Neutrophil (primary cell): ENCODE measurements around the gene PHAF1.

ENCODE experiments used
- H3K27ac ChIP-seq: fragments of 200-600 bp; sonication (generic); 2 replicates; pipeline ENCODE4 v1.5.1; 2016; ENCODE audit warnings: mild to moderate bottlenecking, moderate library complexity
- H3K27me3 ChIP-seq: fragments of 200-600 bp; sonication (generic); 2 replicates; pipeline ENCODE4 v1.6.0; 2016; ENCODE audit warnings: mild to moderate bottlenecking
- H3K36me3 ChIP-seq: fragments of 200-600 bp; sonication (generic); 2 replicates; pipeline ENCODE4 v1.5.1; 2017
- H3K4me1 ChIP-seq, 2 experiments: fragments of 200-600 bp in 1 of 2; sonication (generic) in 1 of 2; 1 replicate in 1 of 2; 2 replicates in 1 of 2; pipeline versions ENCODE4 v1.5.1 to v1.6.1; 2013 to 2016; ENCODE audit warnings: low read depth in 1 of 2, low read length in 1 of 2, mild to moderate bottlenecking in 1 of 2, moderate library complexity in 1 of 2; ENCODE audit not compliant: control insufficient read depth in 1 of 2, insufficient read depth in 1 of 2
- H3K4me3 ChIP-seq, 2 experiments: fragments of 200-600 bp in 1 of 2; sonication (generic) in 1 of 2; 1 replicate in 1 of 2; 2 replicates in 1 of 2; pipeline ENCODE4 v1.5.1; 2013 to 2016; ENCODE audit warnings: low read depth in 1 of 2, low read length in 1 of 2, mild to moderate bottlenecking in 1 of 2, moderate library complexity in 1 of 2
- H3K9me3 ChIP-seq: fragments of 200-600 bp; sonication (generic); 2 replicates; pipeline ENCODE4 v1.5.1; 2016
- CTCF ChIP-seq: fragments of 200-600 bp; sonication (generic); IDR thresholded peaks from 2 replicates; pipeline ENCODE4 v1.5.1; 2016; ENCODE audit warnings: antibody characterized with exemption

PHAF1 gene

DNA sequence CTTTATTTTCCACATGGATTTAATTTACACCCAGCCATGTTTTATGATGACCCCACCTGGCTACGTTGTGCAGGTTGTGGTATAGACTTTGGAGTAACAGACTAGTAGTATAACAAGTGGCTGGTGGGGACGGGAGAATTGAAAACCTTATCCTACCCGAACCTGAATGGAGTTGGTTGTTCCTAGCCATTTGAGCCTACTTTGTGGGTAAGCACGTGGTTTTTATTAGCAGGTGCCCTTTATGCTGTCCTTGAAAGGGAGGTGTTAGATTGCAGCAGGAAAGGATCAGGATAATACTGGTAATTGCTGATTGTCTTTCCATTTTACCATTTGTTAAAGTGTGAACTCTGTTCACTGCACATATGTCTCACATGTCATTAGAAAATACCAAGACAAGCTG lies 31.9 kb upstream of the PHAF1 start:
- TF ChIP-seq CTCF, result no peak
- H3K4me3 ChIP-seq, result no peak overlapping the region
- no peaks in the 10 kb centered on the region for H3K9me3 ChIP-seq
- no peaks in the 10 kb centered on the region for H3K4me1 ChIP-seq
- H3K36me3 ChIP-seq, result peaks cover 56% of the 10 kb centered on the region
- no peak overlapping the region for H3K27ac ChIP-seq
- no peaks in the 10 kb centered on the region for H3K27me3 ChIP-seq

- Histone ChIP-seq H3K27ac (no peak overlapping the region), H3K4me3 (no peak overlapping the region), H3K9me3 (no peaks in the 10 kb centered on the region), H3K36me3 (peaks cover 41% of the 10 kb centered on the region), H3K4me1 (no peaks in the 10 kb centered on the region), H3K27me3 (no peaks in the 10 kb centered on the region)
- TF ChIP-seq CTCF, result no peak
Observed at GRCh38 chr16:67082100-67082499, 27.6 kb upstream of the PHAF1 start.

DNA sequence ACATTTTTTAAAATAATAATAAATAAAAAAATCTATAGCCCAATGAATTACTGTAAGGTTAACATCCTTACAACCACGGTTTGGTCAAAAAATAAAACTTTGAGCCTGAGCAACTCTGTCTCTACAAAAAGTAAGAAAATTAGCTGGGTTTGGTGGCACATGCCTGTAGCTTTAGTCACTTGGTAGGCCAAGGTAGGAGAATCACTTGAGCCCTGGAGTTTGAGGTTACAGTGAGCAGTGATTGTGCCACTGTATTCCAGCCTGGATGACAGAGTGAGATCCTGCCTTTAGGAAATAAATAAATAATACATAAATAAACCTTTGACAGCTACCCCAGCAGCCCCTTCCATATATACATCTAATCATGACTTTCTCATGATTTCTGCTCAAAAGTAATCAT lies 26.9 kb upstream of the PHAF1 start:
- Histone ChIP-seq H3K36me3 (peaks cover 34% of the 10 kb centered on the region), H3K4me1 (no peaks in the 10 kb centered on the region), H3K27me3 (no peaks in the 10 kb centered on the region), H3K4me3 (no peak overlapping the region), H3K27ac (no peak overlapping the region), H3K9me3 (no peaks in the 10 kb centered on the region)
- no peak for TF ChIP-seq CTCF

- peaks cover 32% of the 10 kb centered on the region for H3K36me3 ChIP-seq
- no peaks in the 10 kb centered on the region for H3K27me3 ChIP-seq
- TF ChIP-seq CTCF, result no peak
- H3K4me1 ChIP-seq, result no peaks in the 10 kb centered on the region
- H3K4me3 ChIP-seq, result no peak overlapping the region
- no peak overlapping the region for H3K27ac ChIP-seq
- H3K9me3 ChIP-seq, result no peaks in the 10 kb centered on the region
Observed at GRCh38 chr16:67084345-67085028, 25.3 kb upstream of the PHAF1 start.

GRCh38 chr16:67086822-67087221 lies 22.9 kb upstream of the PHAF1 start:
- peaks cover 0 to 5% of the 10 kb centered on the region in 2 experiments for H3K4me1 ChIP-seq
- H3K27ac ChIP-seq, result no peak overlapping the region
- no peaks in the 10 kb centered on the region for H3K27me3 ChIP-seq
- peaks cover 26% of the 10 kb centered on the region for H3K36me3 ChIP-seq
- H3K4me3 ChIP-seq, result no peak overlapping the region
- TF ChIP-seq CTCF, result no peak
- no peaks in the 10 kb centered on the region for H3K9me3 ChIP-seq
